ENCODE measurements around the gene SLC18A2.

The SLC18A2 gene

GRCh38 chr10:117318909-117319308, 78.0 kb downstream of the SLC18A2 start:
- DNase-seq: peak; percentile 11

GRCh38 chr10:117320050-117320665, 79.2 kb downstream of the SLC18A2 start:
- DNase-seq: peak; percentile 26

GRCh38 chr10:117322260-117322659, 81.3 kb downstream of the SLC18A2 start:
- DNase-seq: no peak

- DNase-seq: no peak
Measured at GRCh38 chr10:117324367-117324766, 83.5 kb downstream of the SLC18A2 start.

DNA sequence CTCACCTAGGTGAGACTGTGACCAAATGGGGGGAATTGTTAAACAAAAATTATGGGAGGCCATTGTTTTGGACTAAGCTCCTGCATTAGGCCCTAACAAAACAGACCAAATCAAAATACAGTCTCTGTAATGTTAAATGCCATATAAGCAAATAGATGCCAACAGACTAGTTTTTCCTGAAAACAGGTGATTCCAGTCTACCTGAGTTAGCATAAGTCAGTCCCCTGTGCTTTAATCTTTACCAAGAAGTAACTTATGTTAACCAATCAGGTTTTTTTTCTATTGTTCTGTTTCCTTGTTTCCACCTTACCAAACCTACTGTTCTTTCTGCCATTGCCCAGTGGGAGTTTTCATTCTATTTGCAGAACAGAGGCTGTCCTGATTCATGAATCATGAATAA, 86.3 kb downstream of the SLC18A2 start:
- DNase-seq: no peak
